Hematopoietic multipotent progenitor cell (in vitro differentiated cells): Measurements from ENCODE around the gene NUP188. TPM values are rescaled to one million over a fixed set of nuclear protein-coding genes. Genes with fewer than 3 reads are reported as not detected.

Experiments
- DNase-seq, 3 donors: peaks; one replicate each; pipeline ENCODE4 v3.0.0-alpha.2; 2011 to 2015; ENCODE audit warnings: low read depth in 2 of 3, low spot score in 2 of 3
- total RNA-seq: library from RNA; depleted of rRNA; stranded (reverse); fragments of >200 nt; gene quantifications from one replicate; pipeline ENCODE4 v1.2.3, GENCODE V29; 2012

Gene NUP188
- total RNA-seq, 1 donor: 54.9 TPM

DNA sequence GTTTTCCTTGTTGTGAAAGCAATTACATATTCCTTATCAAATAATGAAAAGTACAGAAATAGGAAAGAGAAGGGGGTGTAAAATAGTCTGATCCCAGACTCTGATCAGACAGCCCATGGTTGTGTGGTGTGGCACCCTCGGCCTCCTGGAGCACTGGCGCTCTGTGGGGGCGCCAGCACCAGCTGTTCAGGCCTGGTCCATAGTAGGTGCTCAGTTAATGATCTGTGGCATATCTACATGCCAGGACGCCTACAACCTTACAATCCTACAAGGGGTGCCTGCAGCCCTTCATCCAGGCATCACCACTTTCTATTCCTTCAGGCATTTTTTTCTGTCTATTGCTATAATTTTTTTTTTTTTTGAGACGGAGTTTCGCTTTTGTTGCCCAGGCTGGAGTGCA, 105.5 kb downstream of the NUP188 start:
- DNase-seq: no peak

DNA sequence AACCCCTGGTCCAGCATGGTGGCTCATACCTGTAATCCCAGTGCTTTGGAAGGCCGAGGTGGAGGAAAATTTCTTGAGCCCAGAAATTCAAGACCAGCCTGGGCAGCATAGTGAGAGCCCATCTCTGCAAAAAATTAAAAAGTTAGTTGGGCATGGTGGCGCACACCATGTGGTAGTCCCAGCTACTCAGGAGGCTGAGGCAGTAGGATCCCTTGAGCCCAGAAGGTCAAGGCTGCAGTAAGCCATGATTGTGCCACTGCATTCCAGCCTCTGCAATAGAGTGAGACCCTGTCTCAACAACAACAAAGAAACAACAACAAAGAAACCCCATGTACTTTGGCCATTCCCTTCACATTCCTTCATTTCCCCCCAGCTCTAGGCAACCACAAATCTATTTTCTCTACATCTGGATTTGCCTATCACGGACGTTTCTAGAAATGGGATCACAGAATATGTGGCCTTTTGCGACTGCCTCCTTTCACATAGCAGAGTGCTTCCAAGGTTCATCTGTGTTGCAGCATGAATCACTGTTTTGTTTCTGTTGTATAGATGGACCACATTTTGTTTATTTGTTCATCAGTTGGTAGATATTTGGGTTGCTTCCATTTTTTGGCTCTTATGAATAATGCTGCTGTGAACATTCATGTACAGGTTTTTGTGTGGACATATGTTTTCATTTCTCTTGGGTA, 106.8 kb downstream of the NUP188 start:
- DNase-seq: no peak

Other genes with a start within 250 kb of the NUP188 start
- gene PKN3, start 245.2 kb upstream of the NUP188 start, total RNA-seq: 22.4 TPM
- 73.0 TPM for gene ZDHHC12, start 223.6 kb upstream of the NUP188 start, total RNA-seq
- 73.2 TPM for gene ZER1, start 175.8 kb upstream of the NUP188 start, total RNA-seq
- 21.3 TPM for gene TBC1D13, start 160.4 kb upstream of the NUP188 start, total RNA-seq
- gene ENDOG, start 129.2 kb upstream of the NUP188 start, total RNA-seq: 42.8 TPM
- gene SPOUT1, start 117.9 kb upstream of the NUP188 start, total RNA-seq: 63.6 TPM
- 12.1 TPM for gene KYAT1, start 65.7 kb upstream of the NUP188 start, total RNA-seq
- 61.4 TPM for gene LRRC8A, start 65.6 kb upstream of the NUP188 start, total RNA-seq
- 3.2 TPM for gene PHYHD1, start 26.7 kb upstream of the NUP188 start, total RNA-seq
- 14.0 TPM for gene DOLK, start 96 bp upstream of the NUP188 start, total RNA-seq
- gene SH3GLB2, start 80.6 kb downstream of the NUP188 start, total RNA-seq: 49.0 TPM
- gene MIGA2, start 88.9 kb downstream of the NUP188 start, total RNA-seq: 49.0 TPM
- gene DOLPP1, start 133.4 kb downstream of the NUP188 start, total RNA-seq: 15.3 TPM
- 46.9 TPM for gene CRAT, start 163.1 kb downstream of the NUP188 start, total RNA-seq
- 55.2 TPM for gene PTPA, start 163.7 kb downstream of the NUP188 start, total RNA-seq
- 7.5 TPM for gene IER5L, start 230.6 kb downstream of the NUP188 start, total RNA-seq